ENCODE data around the gene LY6G5C.

LY6G5C gene

DNA sequence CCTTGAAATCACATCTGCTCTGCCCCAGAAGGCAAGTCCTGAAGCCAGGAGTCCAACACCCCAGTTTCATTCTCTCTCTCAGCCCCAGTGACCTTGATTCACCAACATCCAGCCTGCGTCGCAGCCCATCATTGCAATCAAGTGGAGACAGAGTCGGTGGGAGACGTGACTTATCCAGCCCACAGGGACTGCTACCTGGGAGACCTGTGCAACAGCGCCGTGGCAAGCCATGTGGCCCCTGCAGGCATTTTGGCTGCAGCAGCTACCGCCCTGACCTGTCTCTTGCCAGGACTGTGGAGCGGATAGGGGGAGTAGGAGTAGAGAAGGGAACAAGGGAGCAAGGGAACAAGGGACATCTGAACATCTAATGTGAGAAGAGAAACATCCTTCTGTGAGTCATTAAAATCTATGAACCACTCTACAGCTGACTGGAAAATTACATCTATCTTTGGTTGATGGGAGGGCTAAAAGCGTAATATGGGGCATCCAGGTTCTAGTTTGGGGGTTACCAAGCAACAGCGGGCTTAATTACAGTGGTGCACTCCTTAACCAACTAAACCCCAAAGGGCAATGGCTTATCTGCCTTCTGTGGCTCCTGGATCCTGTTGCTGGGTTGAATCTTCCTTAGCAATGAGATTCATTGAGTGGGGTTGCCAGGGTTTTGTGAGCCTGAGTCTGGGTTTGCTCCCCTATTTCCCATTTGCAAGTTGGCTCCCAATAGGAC, 36.8 kb upstream of the LY6G5C start:
- no peaks in the 10 kb centered on the region for H3K36me3 ChIP-seq (ENCODE audit: insufficient read depth)
- H3K9ac ChIP-seq, result no peak overlapping the region
- no peaks in the 10 kb centered on the region for H3K79me2 ChIP-seq (ENCODE audit: insufficient read depth, low read depth)
- no peak overlapping the region for H3K27ac ChIP-seq
- H3K4me2 ChIP-seq, result no peak overlapping the region
- no peaks in the 10 kb centered on the region; the same call in 1 of the 2 replicates for H3K27me3 ChIP-seq (ENCODE audit: insufficient read depth, low read depth)
- H4K20me1 ChIP-seq (ENCODE audit: insufficient read depth), result no peaks in the 10 kb centered on the region
- no peaks in the 10 kb centered on the region for H3K4me1 ChIP-seq (ENCODE audit: low read depth, poor library complexity, severe bottlenecking)
- no peak overlapping the region for H3K4me3 ChIP-seq (IDR thresholded peaks at IDR 0.05; ENCODE audit: insufficient read depth, low read depth, low read length)
- H2AFZ ChIP-seq (ENCODE audit: low read depth), result no peak overlapping the region
- TF ChIP-seq CTCF (conservative IDR thresholded peaks at IDR 0.05; ENCODE audit: low read depth, low read length), result no peak

DNA sequence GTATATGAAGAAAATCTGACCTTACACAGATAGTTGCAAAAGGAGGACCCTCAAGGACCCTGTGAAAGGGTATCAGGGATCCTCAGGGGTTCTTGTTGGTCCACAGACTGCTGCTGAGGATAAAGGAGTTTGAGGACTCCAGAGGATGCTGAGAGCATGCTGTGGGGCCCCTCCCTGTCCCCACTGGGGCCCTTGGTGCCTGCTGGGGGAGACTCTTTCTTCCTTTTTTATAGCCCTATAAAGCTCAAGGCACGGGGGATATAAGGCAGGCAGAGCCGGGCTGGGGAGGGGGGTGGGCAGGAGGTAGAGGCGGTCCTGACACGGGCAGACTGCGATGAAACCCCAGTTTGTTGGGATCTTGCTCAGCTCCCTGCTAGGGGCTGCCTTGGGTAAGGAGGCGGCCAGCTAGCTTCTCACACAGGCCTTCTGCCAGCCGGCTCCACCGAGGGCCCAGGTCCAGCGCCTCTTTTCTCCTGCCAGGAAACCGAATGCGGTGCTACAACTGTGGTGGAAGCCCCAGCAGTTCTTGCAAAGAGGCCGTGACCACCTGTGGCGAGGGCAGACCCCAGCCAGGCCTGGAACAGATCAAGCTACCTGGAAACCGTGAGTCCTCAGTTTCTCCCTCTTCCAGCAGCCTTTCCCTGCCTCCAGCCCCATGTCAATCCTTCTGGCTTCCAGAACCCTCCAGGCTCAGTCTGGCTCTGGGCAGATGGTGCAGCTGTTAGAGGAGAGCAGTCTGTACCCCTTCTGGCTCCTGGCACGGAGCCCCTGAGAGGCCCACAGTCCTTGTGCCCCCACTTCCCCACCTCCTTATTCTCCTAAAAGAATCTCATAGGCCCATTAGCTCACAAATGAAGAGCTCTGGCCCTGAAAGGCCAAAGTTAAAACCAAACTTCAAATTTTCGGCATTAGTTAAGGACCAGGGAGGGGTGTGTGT, 34.4 kb upstream of the LY6G5C start, which contains the start of gene LY6G6D:
LY6G6D (plus strand) TSS at position 327 of the 937 bp plus-strand sequence; CDS start at position 335, 8 bp downstream.
- H3K4me1 ChIP-seq (ENCODE audit: low read depth, poor library complexity, severe bottlenecking), result peaks cover 6% of the 10 kb centered on the region
- H3K36me3 ChIP-seq (ENCODE audit: insufficient read depth), result no peaks in the 10 kb centered on the region
- H3K27me3 ChIP-seq (ENCODE audit: insufficient read depth, low read depth), result no peaks in the 10 kb centered on the region
- H2AFZ ChIP-seq (ENCODE audit: low read depth), result no peak within 1 kb of the TSS
- TF ChIP-seq CTCF (conservative IDR thresholded peaks at IDR 0.05; ENCODE audit: low read depth, low read length), result no peak
- no peak within 1 kb of the TSS for H3K4me3 ChIP-seq (IDR thresholded peaks at IDR 0.05; ENCODE audit: insufficient read depth, low read depth, low read length)
- H3K79me2 ChIP-seq (ENCODE audit: insufficient read depth, low read depth), result no peaks in the 10 kb centered on the region
- H4K20me1 ChIP-seq (ENCODE audit: insufficient read depth), result no peaks in the 10 kb centered on the region
- H3K4me2 ChIP-seq, result no peak within 1 kb of the TSS
- no peak within 1 kb of the TSS for H3K27ac ChIP-seq
- H3K9ac ChIP-seq, result no peak within 1 kb of the TSS

DNA sequence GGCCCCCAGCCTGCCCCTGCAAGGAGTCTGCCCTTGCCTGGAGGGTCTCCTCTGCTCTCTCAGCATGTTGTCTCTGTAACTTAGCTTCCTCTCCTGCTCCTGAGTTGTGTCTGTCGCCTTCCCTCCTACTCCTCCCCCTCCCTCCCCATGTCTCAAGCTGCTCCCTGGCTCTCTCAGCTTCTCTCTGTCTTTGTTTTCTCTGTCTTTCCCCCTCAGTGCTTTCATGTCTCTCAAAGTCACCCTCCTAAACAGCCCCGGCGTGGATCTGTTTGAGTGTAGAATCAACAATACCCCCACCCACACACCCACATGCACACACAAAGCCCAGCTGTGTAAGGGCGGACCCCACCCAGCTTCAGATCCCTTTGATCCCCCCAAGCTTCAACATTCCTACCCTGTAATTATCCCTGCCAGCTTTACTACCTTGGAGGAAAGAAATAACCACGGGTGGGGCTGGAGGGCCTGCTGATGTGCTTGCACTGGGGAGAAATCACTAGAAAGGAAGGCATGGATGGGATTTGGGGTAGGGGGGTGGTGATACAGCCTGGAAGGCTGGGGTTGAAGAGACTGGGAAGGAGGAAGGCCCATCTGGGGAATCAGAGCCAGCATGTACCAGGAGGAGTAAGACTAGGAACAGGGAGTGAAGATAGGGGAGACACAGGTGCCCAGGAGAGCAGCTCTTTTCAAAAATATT, 33.3 kb upstream of the LY6G5C start:
- Histone ChIP-seq H3K4me2 (no peak overlapping the region), H3K9ac (no peak overlapping the region), H3K27ac (no peak overlapping the region), H3K4me3 (IDR thresholded peaks at IDR 0.05; ENCODE audit: insufficient read depth, low read depth, low read length) (no peak overlapping the region), H3K79me2 (ENCODE audit: insufficient read depth, low read depth) (no peaks in the 10 kb centered on the region), H3K36me3 (ENCODE audit: insufficient read depth) (no peaks in the 10 kb centered on the region), H3K4me1 (ENCODE audit: low read depth, poor library complexity, severe bottlenecking) (peaks cover 7% of the 10 kb centered on the region), H4K20me1 (ENCODE audit: insufficient read depth) (no peaks in the 10 kb centered on the region), H2AFZ (ENCODE audit: low read depth) (no peak overlapping the region), H3K27me3 (ENCODE audit: insufficient read depth, low read depth) (no peaks in the 10 kb centered on the region)
- no peak for TF ChIP-seq CTCF (conservative IDR thresholded peaks at IDR 0.05; ENCODE audit: low read depth, low read length)

DNA sequence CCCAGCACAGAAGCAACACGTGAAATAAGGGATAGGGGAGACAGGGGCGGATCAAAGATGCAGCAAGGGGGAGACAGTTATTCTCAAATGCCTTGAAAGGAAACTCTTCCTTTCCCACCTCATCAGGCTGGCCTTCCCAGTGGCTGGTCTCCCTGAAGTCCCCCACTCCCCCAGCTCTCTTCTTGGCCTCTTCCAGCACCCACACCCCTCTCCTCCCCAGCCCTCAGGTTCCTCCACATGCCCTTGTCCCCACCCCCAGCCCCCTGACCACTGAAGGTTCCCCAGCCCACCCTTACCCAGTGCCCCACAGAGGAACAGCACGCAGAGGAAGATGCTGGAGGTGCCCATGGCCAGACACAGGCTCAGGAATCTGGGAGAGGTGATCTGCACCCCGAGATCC, 32.6 kb upstream of the LY6G5C start:
- H4K20me1 ChIP-seq (ENCODE audit: insufficient read depth), result no peaks in the 10 kb centered on the region
- no peak overlapping the region for H3K4me2 ChIP-seq
- H3K4me3 ChIP-seq (IDR thresholded peaks at IDR 0.05; ENCODE audit: insufficient read depth, low read depth, low read length), result no peak overlapping the region
- no peaks in the 10 kb centered on the region for H3K79me2 ChIP-seq (ENCODE audit: insufficient read depth, low read depth)
- no peak overlapping the region for H2AFZ ChIP-seq (ENCODE audit: low read depth)
- no peaks in the 10 kb centered on the region for H3K36me3 ChIP-seq (ENCODE audit: insufficient read depth)
- H3K27ac ChIP-seq, result no peak overlapping the region
- H3K9ac ChIP-seq, result no peak overlapping the region
- no peaks in the 10 kb centered on the region for H3K27me3 ChIP-seq (ENCODE audit: insufficient read depth, low read depth)
- H3K4me1 ChIP-seq (ENCODE audit: low read depth, poor library complexity, severe bottlenecking), result peaks cover 7% of the 10 kb centered on the region
- no peak for TF ChIP-seq CTCF (conservative IDR thresholded peaks at IDR 0.05; ENCODE audit: low read depth, low read length)
